ENCODE measurements around the gene MAP1LC3B2. TPM values are rescaled to one million over a fixed set of nuclear protein-coding genes. Genes with fewer than 3 reads are reported as not detected.

MAP1LC3B2 gene
- total and polyA plus RNA-seq, 2 of the 13 experiments (the other 11 are each of a cell fraction or from before 2014, with no cell fraction given): 0.60 to 2.2 TPM

DNA sequence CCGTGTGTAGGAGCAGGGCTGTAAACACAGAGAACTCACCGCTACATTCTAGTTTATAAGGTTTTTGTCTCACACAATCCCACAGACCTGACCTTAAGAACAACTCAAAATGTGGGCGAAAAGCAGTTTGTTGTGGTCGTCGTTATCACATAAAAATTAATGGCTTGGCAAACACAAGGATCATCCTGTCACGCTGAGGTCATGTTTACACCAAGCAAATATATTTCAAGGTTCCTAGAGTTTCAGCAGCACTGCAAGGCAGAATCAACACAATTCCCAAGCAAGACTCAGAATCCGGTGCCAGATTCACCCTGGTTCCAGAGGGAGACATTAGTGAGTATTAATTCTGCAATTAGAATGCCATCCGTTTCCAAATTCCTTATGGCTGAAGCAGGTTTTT, 30.1 kb upstream of the MAP1LC3B2 start (continued):
- TF ChIP-seq GLI4 (CRISPR knock-in tag; IDR thresholded peaks at IDR 0.05; ENCODE audit: borderline replicate concordance) (no peak), ZNF496 (CRISPR knock-in tag; IDR thresholded peaks at IDR 0.05; ENCODE audit: insufficient replicate concordance) (no peak), ATF4 (CRISPR knock-in tag; IDR thresholded peaks at IDR 0.05) (no peak), DRAP1 (CRISPR knock-in tag; IDR thresholded peaks at IDR 0.05) (no peak), GATAD1 (CRISPR knock-in tag; IDR thresholded peaks at IDR 0.05) (no peak), ZNF530 (CRISPR knock-in tag; IDR thresholded peaks at IDR 0.05; ENCODE audit: low read depth) (no peak), SMAD3 (CRISPR knock-in tag; IDR thresholded peaks at IDR 0.05) (no peak), ZEB1 (IDR thresholded peaks at IDR 0.05; ENCODE audit: insufficient replicate concordance, low read depth) (no peak), PRDM4 (CRISPR knock-in tag; IDR thresholded peaks at IDR 0.05; ENCODE audit: borderline replicate concordance) (no peak), ZNF264 (CRISPR knock-in tag; IDR thresholded peaks at IDR 0.05) (no peak), ZNF883 (CRISPR knock-in tag; IDR thresholded peaks at IDR 0.05; ENCODE audit: not compliant biosample characterization) (no peak), PLRG1 (conservative IDR thresholded peaks at IDR 0.05) (no peak), ISX (CRISPR knock-in tag; conservative IDR thresholded peaks at IDR 0.05) (no peak), ZNF557 (CRISPR knock-in tag; IDR thresholded peaks at IDR 0.05) (no peak), FOSL1 (CRISPR knock-in tag; IDR thresholded peaks at IDR 0.05; ENCODE audit: borderline replicate concordance) (no peak), ZBTB7A (CRISPR knock-in tag; IDR thresholded peaks at IDR 0.05) (no peak), ZNF547 (CRISPR knock-in tag; IDR thresholded peaks at IDR 0.05) (no peak), ELF3 (CRISPR knock-in tag; IDR thresholded peaks at IDR 0.05) (no peak), JDP2 (CRISPR knock-in tag; IDR thresholded peaks at IDR 0.05; ENCODE audit: borderline replicate concordance) (no peak), PAWR (CRISPR knock-in tag; IDR thresholded peaks at IDR 0.05; ENCODE audit: borderline replicate concordance) (no peak)
- TF ChIP-seq, protein P1, sequence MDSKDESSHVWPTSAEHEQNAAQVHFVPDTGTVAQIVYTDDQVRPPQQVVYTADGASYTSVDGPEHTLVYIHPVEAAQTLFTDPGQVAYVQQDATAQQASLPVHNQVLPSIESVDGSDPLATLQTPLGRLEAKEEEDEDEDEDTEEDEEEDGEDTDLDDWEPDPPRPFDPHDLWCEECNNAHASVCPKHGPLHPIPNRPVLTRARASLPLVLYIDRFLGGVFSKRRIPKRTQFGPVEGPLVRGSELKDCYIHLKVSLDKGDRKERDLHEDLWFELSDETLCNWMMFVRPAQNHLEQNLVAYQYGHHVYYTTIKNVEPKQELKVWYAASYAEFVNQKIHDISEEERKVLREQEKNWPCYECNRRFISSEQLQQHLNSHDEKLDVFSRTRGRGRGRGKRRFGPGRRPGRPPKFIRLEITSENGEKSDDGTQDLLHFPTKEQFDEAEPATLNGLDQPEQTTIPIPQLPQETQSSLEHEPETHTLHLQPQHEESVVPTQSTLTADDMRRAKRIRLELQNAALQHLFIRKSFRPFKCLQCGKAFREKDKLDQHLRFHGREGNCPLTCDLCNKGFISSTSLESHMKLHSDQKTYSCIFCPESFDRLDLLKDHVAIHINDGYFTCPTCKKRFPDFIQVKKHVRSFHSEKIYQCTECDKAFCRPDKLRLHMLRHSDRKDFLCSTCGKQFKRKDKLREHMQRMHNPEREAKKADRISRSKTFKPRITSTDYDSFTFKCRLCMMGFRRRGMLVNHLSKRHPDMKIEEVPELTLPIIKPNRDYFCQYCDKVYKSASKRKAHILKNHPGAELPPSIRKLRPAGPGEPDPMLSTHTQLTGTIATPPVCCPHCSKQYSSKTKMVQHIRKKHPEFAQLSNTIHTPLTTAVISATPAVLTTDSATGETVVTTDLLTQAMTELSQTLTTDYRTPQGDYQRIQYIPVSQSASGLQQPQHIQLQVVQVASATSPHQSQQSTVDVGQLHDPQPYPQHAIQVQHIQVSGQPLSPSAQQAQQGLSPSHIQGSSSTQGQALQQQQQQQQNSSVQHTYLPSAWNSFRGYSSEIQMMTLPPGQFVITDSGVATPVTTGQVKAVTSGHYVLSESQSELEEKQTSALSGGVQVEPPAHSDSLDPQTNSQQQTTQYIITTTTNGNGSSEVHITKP (CRISPR knock-in tag; IDR thresholded peaks at IDR 0.05; ENCODE audit: low read depth): no peak
